GM23338 (cell line): ENCODE measurements around the gene TTC1. TPM values are rescaled to one million over a fixed set of nuclear protein-coding genes. Genes with fewer than 3 reads are reported as not detected.

Experiments
- ATAC-seq: fragments of 200-7000 bp; cut with Tn5 transposase; 3 replicates; pipeline ENCODE4 v1.9.1; 2020
- DNase-seq: peaks from one replicate; pipeline ENCODE4 v3.0.0-alpha.2; 2015; ENCODE audit warnings: low spot score
- H2AFZ ChIP-seq: fragments of 200-600 bp; sonication (generic); 2 replicates; pipeline ENCODE4 v1.8.0; 2016; ENCODE audit warnings: antibody characterized with exemption, mild to moderate bottlenecking, moderate library complexity
- H3F3A ChIP-seq: fragments of 200-600 bp; sonication (generic); replicated peaks from 2 replicates; pipeline ENCODE4 v1.8.0; 2017; ENCODE audit warnings: antibody characterized with exemption, mixed run types, low read depth
- H3K27ac ChIP-seq: fragments of 200-600 bp; sonication (generic); 2 replicates; pipeline ENCODE4 v1.6.1; 2016; ENCODE audit warnings: low read depth
- H3K27me3 ChIP-seq: fragments of 200-600 bp; sonication (generic); 2 replicates; pipeline ENCODE4 v1.8.0; 2016; ENCODE audit warnings: mild to moderate bottlenecking, mixed run types, moderate library complexity; ENCODE audit not compliant: insufficient read depth
- H3K36me3 ChIP-seq: fragments of 200-600 bp; sonication (generic); 2 replicates; pipeline ENCODE4 v1.8.0; 2016; ENCODE audit warnings: mild to moderate bottlenecking; ENCODE audit not compliant: insufficient read depth
- H3K4me1 ChIP-seq: fragments of 200-600 bp; sonication (generic); 2 replicates; pipeline ENCODE4 v1.8.0; 2016; ENCODE audit warnings: mild to moderate bottlenecking, moderate library complexity; ENCODE audit not compliant: insufficient read depth
- H3K4me2 ChIP-seq: fragments of 200-600 bp; sonication (generic); 2 replicates; pipeline ENCODE4 v1.7.1; 2017; ENCODE audit warnings: mixed run types
- H3K4me3 ChIP-seq: fragments of 200-600 bp; sonication (generic); 2 replicates; pipeline ENCODE4 v1.6.1; 2016; ENCODE audit warnings: mixed run types
- H3K79me2 ChIP-seq: fragments of 200-600 bp; sonication (generic); replicated peaks from 2 replicates; pipeline ENCODE4 v1.8.0; 2017; ENCODE audit warnings: mild to moderate bottlenecking; ENCODE audit not compliant: insufficient read depth
- H3K9me2 ChIP-seq: fragments of 200-600 bp; sonication (generic); 2 replicates; pipeline ENCODE4 v1.8.0; 2017; ENCODE audit not compliant: insufficient read depth
- H4K20me1 ChIP-seq: fragments of 200-600 bp; sonication (generic); replicated peaks from 2 replicates; pipeline ENCODE4 v1.8.0; 2017; ENCODE audit warnings: mild to moderate bottlenecking; ENCODE audit not compliant: insufficient read depth
- H3K27ac Mint-ChIP-seq: 2 replicates; pipeline ENCODE4 v1.8.0; 2020; ENCODE audit warnings: inconsistent platforms, mild to moderate bottlenecking, moderate library complexity, mixed read lengths
- H3K27me3 Mint-ChIP-seq: 3 replicates; pipeline ENCODE4 v1.8.0; 2022; ENCODE audit warnings: low read depth, mild to moderate bottlenecking, moderate library complexity, mixed read lengths, inconsistent platforms; ENCODE audit not compliant: insufficient read depth, poor library complexity
- H3K36me3 Mint-ChIP-seq: 3 replicates; pipeline ENCODE4 v1.8.0; 2021; ENCODE audit warnings: low read depth, mild to moderate bottlenecking, inconsistent platforms, moderate library complexity, mixed read lengths
- H3K4me1 Mint-ChIP-seq: 3 replicates; pipeline ENCODE4 v1.8.0; 2020; ENCODE audit warnings: mild to moderate bottlenecking, inconsistent platforms, mixed read lengths
- H3K4me3 Mint-ChIP-seq: 3 replicates; pipeline ENCODE4 v1.8.0; 2021; ENCODE audit warnings: moderate library complexity, mild to moderate bottlenecking, inconsistent platforms, mixed read lengths
- H3K9me3 Mint-ChIP-seq: 3 replicates; pipeline ENCODE4 v1.8.0; 2020; ENCODE audit warnings: moderate library complexity, mild to moderate bottlenecking, inconsistent platforms, mixed read lengths
- CREB1 ChIP-seq: fragments of 250-450 bp; sonication (Bioruptor Pico); IDR thresholded peaks from 2 replicates; pipeline ENCODE4 v1.5.0; 2020; ENCODE audit warnings: low read depth, mild to moderate bottlenecking, moderate library complexity
- ZNF462 ChIP-seq: fragments of 250-450 bp; sonication (Bioruptor Pico); IDR thresholded peaks from 2 replicates; pipeline ENCODE4 v1.5.0; 2020; ENCODE audit warnings: mild to moderate bottlenecking, moderate library complexity
- polyA plus RNA-seq: library from polyadenylated mRNA; unstranded; fragments of >200 nt; fragmentation: Nextera tagmentation; extraction: Ambion mirVana; gene quantifications from 2 replicates; pipeline ENCODE4 v1.2.1, GENCODE V29; 2016
- total RNA-seq: library from RNA; depleted of rRNA; stranded (reverse); fragments of >200 nt; shearing (Covaris generic); gene quantifications from 2 replicates; pipeline ENCODE4 v1.2.3, GENCODE V29; 2014
- TF ChIP-seq, protein P1 (sequence below), 2 experiments: fragments of 200-600 bp in 1 of 2; sonication (generic) in 1 of 2; conservative IDR thresholded peaks; 2 replicates each; pipeline versions ENCODE4 v1.5.1 to v1.6.1; 2016 to 2017; ENCODE audit warnings: antibody characterized with exemption in 2 of 2, low read depth in 2 of 2, mild to moderate bottlenecking in 2 of 2, moderate library complexity in 1 of 2

Gene TTC1
- total and polyA plus RNA-seq, 2 experiments from 2014 or later: 48.9 to 131 TPM

GRCh38 chr5:159987031-159987674 lies 21.8 kb upstream of the TTC1 start:
- peak overlapping the region; percentile 56 for H3K4me3 ChIP-seq
- no peaks in the 10 kb centered on the region; the same call in 1 of the 2 replicates for H3F3A ChIP-seq
- no peak overlapping the region for H3K27ac ChIP-seq
- peaks cover 31% of the 10 kb centered on the region for H3K27me3 ChIP-seq
- H3K36me3 ChIP-seq: no peaks in the 10 kb centered on the region
- ATAC-seq (peak; percentile 97), DNase-seq (peak; percentile 92)
- Mint-ChIP-seq H3K4me1 (peaks cover 2% of the 10 kb centered on the region; the same call in 2 of the 3 replicates), H3K27me3 (peaks cover 27% of the 10 kb centered on the region), H3K4me3 (peak overlapping the region; percentile 63), H3K9me3 (peaks cover 11% of the 10 kb centered on the region; the same call in 2 of the 3 replicates), H3K36me3 (no peaks in the 10 kb centered on the region), H3K27ac (no peak overlapping the region)
- peak overlapping the region; percentile 91 for H3K4me2 ChIP-seq
- peak overlapping the region; percentile 98 for H2AFZ ChIP-seq
- no peaks in the 10 kb centered on the region for H3K9me2 ChIP-seq
- H4K20me1 ChIP-seq: no peaks in the 10 kb centered on the region
- no peaks in the 10 kb centered on the region for H3K4me1 ChIP-seq
- no peaks in the 10 kb centered on the region for H3K79me2 ChIP-seq
- TF ChIP-seq CREB1 (CRISPR knock-in tag) (peak; percentile 40; the same call in 1 of the 2 replicates), ZNF462 (CRISPR knock-in tag) (no peak)
- TF ChIP-seq, protein P1, sequence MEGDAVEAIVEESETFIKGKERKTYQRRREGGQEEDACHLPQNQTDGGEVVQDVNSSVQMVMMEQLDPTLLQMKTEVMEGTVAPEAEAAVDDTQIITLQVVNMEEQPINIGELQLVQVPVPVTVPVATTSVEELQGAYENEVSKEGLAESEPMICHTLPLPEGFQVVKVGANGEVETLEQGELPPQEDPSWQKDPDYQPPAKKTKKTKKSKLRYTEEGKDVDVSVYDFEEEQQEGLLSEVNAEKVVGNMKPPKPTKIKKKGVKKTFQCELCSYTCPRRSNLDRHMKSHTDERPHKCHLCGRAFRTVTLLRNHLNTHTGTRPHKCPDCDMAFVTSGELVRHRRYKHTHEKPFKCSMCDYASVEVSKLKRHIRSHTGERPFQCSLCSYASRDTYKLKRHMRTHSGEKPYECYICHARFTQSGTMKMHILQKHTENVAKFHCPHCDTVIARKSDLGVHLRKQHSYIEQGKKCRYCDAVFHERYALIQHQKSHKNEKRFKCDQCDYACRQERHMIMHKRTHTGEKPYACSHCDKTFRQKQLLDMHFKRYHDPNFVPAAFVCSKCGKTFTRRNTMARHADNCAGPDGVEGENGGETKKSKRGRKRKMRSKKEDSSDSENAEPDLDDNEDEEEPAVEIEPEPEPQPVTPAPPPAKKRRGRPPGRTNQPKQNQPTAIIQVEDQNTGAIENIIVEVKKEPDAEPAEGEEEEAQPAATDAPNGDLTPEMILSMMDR (conservative IDR thresholded peaks at IDR 0.05; ENCODE audit: low read depth in 2 of 2): peak; percentile 74 to 94
